K562 (cell line): ENCODE results near the gene VSIG2. TPM values are rescaled to one million over a fixed set of nuclear protein-coding genes. Genes with fewer than 3 reads are reported as not detected.
A peak's percentile ranks its signal among the peaks of the same experiment; 100 is the strongest.

Experiments
- CEBPB ChIP-seq: fragments of 450-650 bp; IDR thresholded peaks from 2 replicates; pipeline ENCODE4 v1.6.1; 2016; ENCODE audit warnings: missing genetic modification characterization, missing compliant biosample characterization
- HDAC2 ChIP-seq: fragments of 450-650 bp; IDR thresholded peaks from 2 replicates; pipeline ENCODE4 v1.6.1; 2016; ENCODE audit warnings: mild to moderate bottlenecking
- MCM3 ChIP-seq: fragments of 450-650 bp; IDR thresholded peaks from 2 replicates; pipeline ENCODE4 v1.6.1; 2016
- PHF8 ChIP-seq: fragments of 200-600 bp; sonication (generic); IDR thresholded peaks from 2 replicates; pipeline ENCODE4 v1.6.1; 2012; ENCODE audit warnings: mixed run types, mild to moderate bottlenecking, inconsistent platforms, low read length, moderate library complexity, borderline replicate concordance
- POLR3A ChIP-seq: IDR thresholded peaks from 2 replicates; pipeline ENCODE4 v1.6.1; 2011; ENCODE audit warnings: borderline replicate concordance, mild to moderate bottlenecking, moderate library complexity; ENCODE audit not compliant: insufficient read length, insufficient read depth; ENCODE audit errors: extremely low read depth
- TAF7 ChIP-seq: fragments of 450-650 bp; IDR thresholded peaks from 2 replicates; pipeline ENCODE4 v1.6.1; 2016; ENCODE audit warnings: missing genetic modification characterization, missing compliant biosample characterization
- TBL1XR1 ChIP-seq, 2 experiments: IDR thresholded peaks; 2 replicates each; pipeline ENCODE4 v1.6.1; 2012; ENCODE audit warnings: improper control_type of control experiment in 2 of 2, low read length in 2 of 2, mild to moderate bottlenecking in 1 of 2
- ZBTB33 ChIP-seq: sonication (generic); formaldehyde crosslinking; IDR thresholded peaks from 2 replicates; pipeline ENCODE4 v1.8.1; 2023; ENCODE audit warnings: mild to moderate bottlenecking, missing genetic modification reagents
- ZBTB43 ChIP-seq: sonication (generic); formaldehyde crosslinking; IDR thresholded peaks from 2 replicates; pipeline ENCODE4 v1.8.0; 2023; ENCODE audit warnings: mild to moderate bottlenecking, missing genetic modification reagents
- ZBTB9 ChIP-seq: fragments of 450-650 bp; formaldehyde crosslinking; IDR thresholded peaks from 2 replicates; pipeline ENCODE4 v1.4.0; 2020; ENCODE audit warnings: mild to moderate bottlenecking, moderate library complexity
- ZC3H4 ChIP-seq: sonication (generic); formaldehyde crosslinking; IDR thresholded peaks from 2 replicates; pipeline ENCODE4 v1.9.0; 2021; ENCODE audit warnings: missing genetic modification reagents, borderline replicate concordance
- ZNF124 ChIP-seq: sonication (generic); formaldehyde crosslinking; IDR thresholded peaks from 2 replicates; pipeline ENCODE4 v1.8.1; 2022; ENCODE audit warnings: missing genetic modification reagents
- ZNF239 ChIP-seq: fragments of 250-450 bp; sonication (Bioruptor Pico); IDR thresholded peaks from 2 replicates; pipeline ENCODE4 v1.4.0; 2020; ENCODE audit warnings: mild to moderate bottlenecking
- ZNF668 ChIP-seq: fragments of 250-450 bp; sonication (Bioruptor Pico); IDR thresholded peaks from 2 replicates; pipeline ENCODE4 v1.8.0; 2022; ENCODE audit warnings: mild to moderate bottlenecking, inconsistent platforms
- polyA plus RNA-seq, 8 experiments: library from polyadenylated mRNA; depleted of rRNA in 4 of 8; stranded (reverse) in 5 of 8; unstranded in 3 of 8; fragments of >200 nt; fragmentation: Nextera tagmentation in 2 of 8; fragmentation: Illumina TruSeq in 1 of 8; extraction: Ambion mirVana in 2 of 8; extraction: Trizol in 1 of 8; gene quantifications; 2 replicates each; pipeline versions ENCODE4 v1.2.1 to v1.2.3, GENCODE V29; 2011 to 2014; ENCODE audit warnings: inconsistent platforms in 1 of 8, missing spikeins in 1 of 8
- total RNA-seq, 7 experiments: library from RNA; depleted of rRNA in 6 of 7; stranded (reverse); fragments of >200 nt in 6 of 7; fragmentation: Illumina TruSeq in 2 of 7; extraction: Trizol in 2 of 7; gene quantifications; 2 replicates each; pipeline versions ENCODE4 v1.2.1 to v1.2.3, GENCODE V29; 2011 to 2021; ENCODE audit warnings: low replicate concordance in 1 of 7
- TF ChIP-seq, protein P1 (sequence below): fragments of 450-650 bp; conservative IDR thresholded peaks from 2 replicates; pipeline ENCODE4 v1.6.1; 2016; ENCODE audit warnings: missing genetic modification characterization, low read depth, mild to moderate bottlenecking, control low read depth, missing compliant biosample characterization

The VSIG2 gene
- total and polyA plus RNA-seq, 9 of the 15 experiments (the other 6 are each of a cell fraction or from before 2014, with no cell fraction given) = not detected

DNA sequence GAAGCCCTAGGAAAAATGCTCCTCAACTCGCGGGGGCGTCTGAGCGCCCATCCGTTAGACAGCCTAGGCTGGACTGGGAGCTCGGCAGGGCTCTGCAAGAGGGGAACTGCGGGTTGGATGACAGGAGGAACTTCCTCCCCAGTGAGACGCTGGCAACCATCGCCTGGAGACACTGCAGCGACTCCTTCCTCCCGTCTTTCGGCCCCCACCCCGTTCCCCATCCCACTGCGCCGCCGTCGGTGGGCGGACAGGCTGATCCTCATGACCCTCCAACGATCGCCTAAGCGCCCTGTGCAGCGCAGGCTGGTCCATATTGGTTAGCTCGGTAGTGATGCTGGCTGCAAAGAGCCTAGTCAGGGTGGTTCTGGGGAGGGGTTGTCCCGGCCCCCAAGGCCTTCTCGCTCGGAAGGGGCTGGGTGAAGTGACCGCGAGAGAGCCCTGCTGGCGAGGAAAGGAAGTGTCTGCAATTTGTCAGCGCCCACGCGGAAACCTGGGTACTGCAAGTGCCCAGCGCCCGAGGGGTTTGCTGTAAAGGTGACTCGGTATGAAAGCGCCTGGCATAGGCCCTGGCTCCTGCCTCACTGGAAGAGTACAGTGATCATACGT is 11.7 kb downstream of the VSIG2 start (continued):
- peak; percentile 96 for TF ChIP-seq ZBTB33 (CRISPR knock-in tag)
- no peak for TF ChIP-seq ZNF124 (CRISPR knock-in tag)
- TF ChIP-seq ZNF668 (CRISPR knock-in tag) = no peak
- TF ChIP-seq TBL1XR1 (IDR thresholded peaks at IDR 0.05; ENCODE audit: low read length in 2 of 2) = no peak
- TF ChIP-seq ZBTB43 (CRISPR knock-in tag) = no peak
- peak; percentile 19; the same call in 1 of the 2 replicates for TF ChIP-seq PHF8
- no peak for TF ChIP-seq TAF7 (tag)
- TF ChIP-seq ZNF239 (CRISPR knock-in tag) = no peak
- no peak for TF ChIP-seq ZBTB9 (CRISPR knock-in tag)
- 0 out of 2 replicates have a peak, but pooled peaks have one; percentile 18 for TF ChIP-seq HDAC2
- TF ChIP-seq, protein P1, sequence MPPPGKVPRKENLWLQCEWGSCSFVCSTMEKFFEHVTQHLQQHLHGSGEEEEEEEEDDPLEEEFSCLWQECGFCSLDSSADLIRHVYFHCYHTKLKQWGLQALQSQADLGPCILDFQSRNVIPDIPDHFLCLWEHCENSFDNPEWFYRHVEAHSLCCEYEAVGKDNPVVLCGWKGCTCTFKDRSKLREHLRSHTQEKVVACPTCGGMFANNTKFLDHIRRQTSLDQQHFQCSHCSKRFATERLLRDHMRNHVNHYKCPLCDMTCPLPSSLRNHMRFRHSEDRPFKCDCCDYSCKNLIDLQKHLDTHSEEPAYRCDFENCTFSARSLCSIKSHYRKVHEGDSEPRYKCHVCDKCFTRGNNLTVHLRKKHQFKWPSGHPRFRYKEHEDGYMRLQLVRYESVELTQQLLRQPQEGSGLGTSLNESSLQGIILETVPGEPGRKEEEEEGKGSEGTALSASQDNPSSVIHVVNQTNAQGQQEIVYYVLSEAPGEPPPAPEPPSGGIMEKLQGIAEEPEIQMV = no peak
- TF ChIP-seq CEBPB (tag) = no peak
- no peak for TF ChIP-seq POLR3A
- TF ChIP-seq MCM3 = no peak
- TF ChIP-seq ZC3H4 (CRISPR knock-in tag) = no peak
